Tibial nerve (tissue), 3 donors: ENCODE data around the gene CBL.

Source experiments
- POLR2A ChIP-seq, 2 donors: fragments of 450-650 bp; IDR thresholded peaks; one replicate each; pipeline ENCODE4 v1.6.1; 2017; ENCODE audit warnings: antibody characterized with exemption in 2 of 2, mild to moderate bottlenecking in 2 of 2, moderate library complexity in 2 of 2
- TF ChIP-seq, protein P1 (sequence below), 5 experiments: fragments of 200-600 bp in 3 of 5; fragments of 450-650 bp in 2 of 5; sonication (generic) in 3 of 5; IDR thresholded peaks; one replicate each; pipeline ENCODE4 v1.5.1; 2016 to 2019; ENCODE audit warnings: antibody characterized with exemption in 5 of 5, mild to moderate bottlenecking in 3 of 5, moderate library complexity in 2 of 5

DNA sequence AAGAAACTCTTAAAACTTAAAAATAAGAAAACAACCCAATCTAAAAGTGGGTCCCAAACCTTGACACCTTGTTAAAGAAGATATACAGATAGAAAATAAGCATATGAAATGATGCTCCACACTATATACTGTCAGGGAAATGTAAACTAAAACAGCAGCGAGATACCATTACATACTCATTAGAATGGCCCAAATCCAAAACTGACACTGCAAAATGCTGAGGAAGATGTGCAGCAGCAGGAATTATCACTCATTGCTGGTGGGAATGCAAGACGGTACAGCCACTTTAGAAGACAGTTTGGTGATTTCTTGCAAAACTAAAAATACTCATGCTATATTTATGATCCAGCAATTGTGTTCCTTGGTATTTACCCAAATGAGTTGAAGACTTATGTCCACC, 123.2 kb downstream of the CBL start:
- TF ChIP-seq, protein P1, sequence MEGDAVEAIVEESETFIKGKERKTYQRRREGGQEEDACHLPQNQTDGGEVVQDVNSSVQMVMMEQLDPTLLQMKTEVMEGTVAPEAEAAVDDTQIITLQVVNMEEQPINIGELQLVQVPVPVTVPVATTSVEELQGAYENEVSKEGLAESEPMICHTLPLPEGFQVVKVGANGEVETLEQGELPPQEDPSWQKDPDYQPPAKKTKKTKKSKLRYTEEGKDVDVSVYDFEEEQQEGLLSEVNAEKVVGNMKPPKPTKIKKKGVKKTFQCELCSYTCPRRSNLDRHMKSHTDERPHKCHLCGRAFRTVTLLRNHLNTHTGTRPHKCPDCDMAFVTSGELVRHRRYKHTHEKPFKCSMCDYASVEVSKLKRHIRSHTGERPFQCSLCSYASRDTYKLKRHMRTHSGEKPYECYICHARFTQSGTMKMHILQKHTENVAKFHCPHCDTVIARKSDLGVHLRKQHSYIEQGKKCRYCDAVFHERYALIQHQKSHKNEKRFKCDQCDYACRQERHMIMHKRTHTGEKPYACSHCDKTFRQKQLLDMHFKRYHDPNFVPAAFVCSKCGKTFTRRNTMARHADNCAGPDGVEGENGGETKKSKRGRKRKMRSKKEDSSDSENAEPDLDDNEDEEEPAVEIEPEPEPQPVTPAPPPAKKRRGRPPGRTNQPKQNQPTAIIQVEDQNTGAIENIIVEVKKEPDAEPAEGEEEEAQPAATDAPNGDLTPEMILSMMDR (IDR thresholded peaks at IDR 0.05): no peak
- no peak for TF ChIP-seq POLR2A (IDR thresholded peaks at IDR 0.05)
